Lower lobe of right lung (tissue), 2 donors: ENCODE data around the gene CRYGA. TPM values are rescaled to one million over a fixed set of nuclear protein-coding genes. Genes with fewer than 3 reads are reported as not detected.

Experiments
- ATAC-seq, 2 donors: fragments of 200-7000 bp; cut with Tn5 transposase; one replicate each; pipeline ENCODE4 v1.9.1; 2020 to 2022; ENCODE audit warnings: mild to moderate bottlenecking in 2 of 2, moderate library complexity in 2 of 2
- DNase-seq: peaks from one replicate; pipeline ENCODE4 v3.0.0-alpha.2; 2020
- H3K27ac ChIP-seq: fragments of 200-600 bp; one replicate; pipeline ENCODE4 v1.8.0; 2022
- H3K27me3 ChIP-seq: fragments of 200-600 bp; one replicate; pipeline ENCODE4 v1.8.0; 2022; ENCODE audit warnings: low read depth
- H3K36me3 ChIP-seq: fragments of 200-600 bp; one replicate; pipeline ENCODE4 v1.8.0; 2022; ENCODE audit warnings: mild to moderate bottlenecking
- H3K4me1 ChIP-seq: fragments of 200-600 bp; one replicate; pipeline ENCODE4 v1.8.0; 2022
- H3K4me3 ChIP-seq: fragments of 200-600 bp; one replicate; pipeline ENCODE4 v1.8.0; 2022; ENCODE audit warnings: mild to moderate bottlenecking
- H3K9me3 ChIP-seq: fragments of 200-600 bp; one replicate; pipeline ENCODE4 v1.8.0; 2022
- intact Hi-C: fragments of 100-400 bp; cut with DNase I; formaldehyde crosslinking; loops from one replicate; pipeline ENCODE4 v1.11.0; 2022
- total RNA-seq: library from RNA; stranded (reverse); fragmentation: NEBNext Ultra II Directional; extraction: Animal tissue kit (Norgen Biotek cat#: 25700); gene quantifications from one replicate; pipeline ENCODE4 v1.2.1, GENCODE V29; 2021
- TF ChIP-seq, protein P1 (sequence below): fragments of 200-600 bp; IDR thresholded peaks from one replicate; pipeline ENCODE4 v1.8.0; 2022; ENCODE audit warnings: antibody characterized with exemption, mild to moderate bottlenecking
- donor health status: DM: no; HTN: yes; CAD: no; lungs with severe emphysema.

Gene CRYGA
- total RNA-seq, 1 donor from 2014 or later, result not detected

DNA sequence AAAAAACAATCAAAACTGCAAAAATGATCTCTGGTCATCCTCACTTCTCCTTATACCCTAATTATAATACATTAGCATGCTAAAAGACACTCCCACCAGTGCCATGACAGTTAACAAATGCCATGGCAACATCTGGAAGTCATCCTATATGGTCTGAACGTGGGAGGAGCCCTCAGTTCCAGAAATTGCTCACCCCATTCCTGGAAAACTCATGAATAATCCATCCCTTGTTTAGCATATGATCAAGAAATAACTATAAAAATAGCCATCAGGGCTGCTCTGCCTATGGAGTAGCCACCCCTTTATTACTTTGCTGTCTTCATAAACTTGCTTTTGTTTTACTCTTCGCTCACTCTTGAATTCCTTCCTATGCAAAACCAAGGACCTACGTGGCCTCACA, 32.1 kb upstream of the CRYGA start:
- ATAC-seq, result no peak

DNA sequence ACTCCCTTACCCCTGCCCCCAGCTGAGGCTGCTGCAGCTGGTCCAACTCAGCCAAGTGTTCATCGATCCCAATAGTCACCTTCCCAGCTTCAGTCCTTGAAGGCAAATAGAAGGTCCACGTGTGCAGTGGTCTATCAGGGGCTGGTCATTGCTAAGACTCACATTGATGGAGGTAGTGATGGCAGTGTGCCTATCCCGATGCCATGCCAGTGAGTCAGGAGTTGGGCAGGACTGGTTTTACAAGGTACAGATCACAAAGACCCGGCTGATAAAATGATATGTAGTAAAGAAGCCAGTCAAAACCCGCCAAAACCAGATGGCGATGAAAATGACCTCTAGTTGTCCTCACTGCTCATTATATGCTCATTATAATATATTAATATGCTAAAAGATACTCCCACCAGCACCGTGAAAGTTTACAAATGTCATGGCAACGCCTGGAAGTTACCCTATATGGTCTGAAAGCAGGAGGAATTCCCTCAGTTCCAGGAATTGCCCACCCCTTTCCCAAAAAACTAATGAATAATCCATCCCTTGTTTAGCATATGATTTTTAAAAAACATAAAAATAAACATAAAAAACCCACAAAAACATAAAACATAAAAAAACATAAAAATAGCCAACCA, 29.3 kb upstream of the CRYGA start:
- ATAC-seq (no peak), DNase-seq (no peak)
- no peaks in the 10 kb centered on the region for H3K9me3 ChIP-seq
- no peaks in the 10 kb centered on the region for H3K27me3 ChIP-seq
- no peaks in the 10 kb centered on the region for H3K36me3 ChIP-seq
- no peaks in the 10 kb centered on the region for H3K4me1 ChIP-seq
- H3K27ac ChIP-seq, result no peak overlapping the region
- TF ChIP-seq, protein P1, sequence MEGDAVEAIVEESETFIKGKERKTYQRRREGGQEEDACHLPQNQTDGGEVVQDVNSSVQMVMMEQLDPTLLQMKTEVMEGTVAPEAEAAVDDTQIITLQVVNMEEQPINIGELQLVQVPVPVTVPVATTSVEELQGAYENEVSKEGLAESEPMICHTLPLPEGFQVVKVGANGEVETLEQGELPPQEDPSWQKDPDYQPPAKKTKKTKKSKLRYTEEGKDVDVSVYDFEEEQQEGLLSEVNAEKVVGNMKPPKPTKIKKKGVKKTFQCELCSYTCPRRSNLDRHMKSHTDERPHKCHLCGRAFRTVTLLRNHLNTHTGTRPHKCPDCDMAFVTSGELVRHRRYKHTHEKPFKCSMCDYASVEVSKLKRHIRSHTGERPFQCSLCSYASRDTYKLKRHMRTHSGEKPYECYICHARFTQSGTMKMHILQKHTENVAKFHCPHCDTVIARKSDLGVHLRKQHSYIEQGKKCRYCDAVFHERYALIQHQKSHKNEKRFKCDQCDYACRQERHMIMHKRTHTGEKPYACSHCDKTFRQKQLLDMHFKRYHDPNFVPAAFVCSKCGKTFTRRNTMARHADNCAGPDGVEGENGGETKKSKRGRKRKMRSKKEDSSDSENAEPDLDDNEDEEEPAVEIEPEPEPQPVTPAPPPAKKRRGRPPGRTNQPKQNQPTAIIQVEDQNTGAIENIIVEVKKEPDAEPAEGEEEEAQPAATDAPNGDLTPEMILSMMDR, result no peak
- no peak overlapping the region for H3K4me3 ChIP-seq
- intact Hi-C loops, result no loop called here

More for the DNA sequence above, 32.1 kb upstream of the CRYGA start:
- Histone ChIP-seq H3K4me1 (no peaks in the 10 kb centered on the region), H3K27ac (no peak overlapping the region), H3K9me3 (no peaks in the 10 kb centered on the region), H3K27me3 (no peaks in the 10 kb centered on the region), H3K36me3 (no peaks in the 10 kb centered on the region), H3K4me3 (no peak overlapping the region)
- intact Hi-C loops, result no loop called here
- no peak for DNase-seq
- TF ChIP-seq, protein P1, result no peak

DNA sequence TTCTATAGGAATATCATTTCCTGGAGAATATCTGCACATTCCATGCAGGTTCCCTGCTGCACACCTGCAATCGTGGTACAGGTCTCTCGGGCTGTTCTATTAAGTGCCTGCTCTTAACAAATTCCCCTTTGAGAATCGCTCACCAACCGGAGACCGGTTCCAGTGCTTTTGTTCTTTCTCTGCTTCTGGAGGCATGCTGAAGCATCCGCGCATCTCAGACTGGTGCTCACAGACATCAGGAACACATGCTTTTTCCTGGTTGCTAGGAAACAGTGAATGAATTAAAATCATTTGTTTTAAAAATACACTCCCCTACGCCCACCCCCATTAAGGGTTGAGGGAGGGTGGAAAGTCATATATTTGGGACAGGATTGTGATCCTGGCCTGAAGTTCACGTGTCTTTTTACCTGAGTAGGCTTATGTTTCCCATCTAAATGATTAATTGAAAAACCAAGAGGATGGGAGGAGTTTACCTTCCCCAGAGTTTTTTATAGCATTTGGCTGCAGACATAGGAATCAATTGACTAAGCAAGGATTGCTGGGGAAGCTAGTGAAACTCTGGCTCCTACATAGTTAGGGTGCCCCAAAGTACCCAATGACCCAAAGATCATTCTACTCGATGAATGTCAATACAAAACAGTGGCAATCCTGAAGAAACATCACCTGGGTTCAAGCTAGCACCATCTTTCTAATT, 26.6 kb upstream of the CRYGA start, which contains the start of gene C2orf80:
Gene C2orf80, minus strand, starts transcription at position 221 of the 694 bp plus-strand sequence. CDS start 3,044 bp downstream, outside the sequence.
- Histone ChIP-seq H3K9me3 (no peaks in the 10 kb centered on the region), H3K4me3 (no peak within 1 kb of the TSS), H3K27me3 (peaks cover 4% of the 10 kb centered on the region), H3K36me3 (no peaks in the 10 kb centered on the region), H3K4me1 (no peaks in the 10 kb centered on the region), H3K27ac (no peak within 1 kb of the TSS)
- ATAC-seq, result no peak
- DNase-seq, result no peak
- intact Hi-C loops, result no loop called here
- TF ChIP-seq, protein P1, result no peak

DNA sequence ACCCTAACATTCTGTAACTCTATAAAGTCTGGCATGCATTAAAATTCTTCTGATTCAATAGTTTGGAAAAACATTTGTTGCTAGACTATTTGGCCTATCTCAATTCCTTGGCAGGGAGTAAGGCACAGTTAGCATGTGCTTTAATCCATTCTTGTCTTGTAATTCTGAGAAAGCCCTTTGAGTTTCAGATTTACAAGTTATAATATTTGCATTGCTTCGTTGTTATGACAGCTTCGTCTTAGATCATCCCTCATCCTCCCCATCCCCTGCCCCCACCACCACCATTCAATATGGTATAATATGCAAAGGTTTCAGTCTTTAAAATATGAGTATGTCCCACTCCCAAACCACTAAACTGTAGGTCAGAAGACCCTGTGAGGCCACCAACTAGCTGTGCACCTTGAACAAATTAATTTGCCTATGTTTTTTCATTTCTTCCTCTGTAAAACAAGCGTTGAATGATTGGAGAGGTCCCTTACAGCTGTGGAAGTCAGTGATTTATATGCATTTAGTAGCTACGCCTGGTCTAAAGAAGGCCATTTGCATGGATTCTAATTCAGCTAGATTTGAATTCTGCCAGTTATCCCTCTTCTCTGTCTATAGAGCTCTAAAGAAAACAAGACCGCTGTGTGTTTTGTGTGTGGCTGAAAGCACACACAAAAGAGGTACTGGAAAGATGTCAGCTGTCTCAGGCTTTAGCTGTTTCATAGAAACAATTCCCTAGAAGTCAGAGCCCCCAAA, 25.9 kb upstream of the CRYGA start:
- Histone ChIP-seq H3K36me3 (no peaks in the 10 kb centered on the region), H3K4me3 (no peak overlapping the region), H3K9me3 (no peaks in the 10 kb centered on the region), H3K4me1 (no peaks in the 10 kb centered on the region), H3K27ac (no peak overlapping the region), H3K27me3 (peaks cover 4% of the 10 kb centered on the region)
- intact Hi-C loops, result no loop called here
- TF ChIP-seq, protein P1, result no peak
- ATAC-seq (no peak), DNase-seq (no peak)

DNA sequence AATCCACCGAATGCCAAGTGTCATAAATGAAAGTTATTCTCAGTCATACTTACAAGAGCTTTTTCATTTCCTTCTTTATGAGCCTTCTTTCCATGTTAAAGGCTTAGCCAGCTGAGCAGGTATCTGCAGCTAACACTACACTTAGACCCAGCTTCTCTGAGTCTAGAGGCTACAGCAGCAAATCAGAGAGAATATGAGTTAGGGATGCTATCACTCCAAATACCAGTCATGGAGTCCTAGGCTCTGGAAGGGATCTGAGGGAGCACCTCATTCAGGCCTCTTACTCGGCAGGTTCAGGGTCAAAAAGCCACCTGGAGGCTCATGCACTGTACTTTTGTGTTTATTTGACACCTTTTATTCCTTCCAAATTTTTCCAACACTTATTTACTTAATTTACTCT, 23.5 kb upstream of the CRYGA start:
- no peak for DNase-seq
- TF ChIP-seq, protein P1, result no peak
- H3K27me3 ChIP-seq, result peaks cover 4% of the 10 kb centered on the region
- no peak for ATAC-seq
- H3K36me3 ChIP-seq, result no peaks in the 10 kb centered on the region
- H3K9me3 ChIP-seq, result no peaks in the 10 kb centered on the region
- H3K4me1 ChIP-seq, result no peaks in the 10 kb centered on the region
- intact Hi-C loops, result no loop called here
- H3K27ac ChIP-seq, result no peak overlapping the region
- no peak overlapping the region for H3K4me3 ChIP-seq
